HG03378 (cell line): Measurements from ENCODE around the gene ZNF532.
"Not testable (repeated sequence)": the region's sequence is repeated elsewhere in the genome, so short reads cannot be mapped to it uniquely, and the experiment has no call there.

Experiments used
- ATAC-seq: cut with Tn5 transposase; IDR thresholded peaks from one replicate; pipeline ENCODE4 v1.9.1; 2021; ENCODE audit warnings: mild to moderate bottlenecking, moderate library complexity; ENCODE audit not compliant: unreplicated experiment

The ZNF532 gene

DNA sequence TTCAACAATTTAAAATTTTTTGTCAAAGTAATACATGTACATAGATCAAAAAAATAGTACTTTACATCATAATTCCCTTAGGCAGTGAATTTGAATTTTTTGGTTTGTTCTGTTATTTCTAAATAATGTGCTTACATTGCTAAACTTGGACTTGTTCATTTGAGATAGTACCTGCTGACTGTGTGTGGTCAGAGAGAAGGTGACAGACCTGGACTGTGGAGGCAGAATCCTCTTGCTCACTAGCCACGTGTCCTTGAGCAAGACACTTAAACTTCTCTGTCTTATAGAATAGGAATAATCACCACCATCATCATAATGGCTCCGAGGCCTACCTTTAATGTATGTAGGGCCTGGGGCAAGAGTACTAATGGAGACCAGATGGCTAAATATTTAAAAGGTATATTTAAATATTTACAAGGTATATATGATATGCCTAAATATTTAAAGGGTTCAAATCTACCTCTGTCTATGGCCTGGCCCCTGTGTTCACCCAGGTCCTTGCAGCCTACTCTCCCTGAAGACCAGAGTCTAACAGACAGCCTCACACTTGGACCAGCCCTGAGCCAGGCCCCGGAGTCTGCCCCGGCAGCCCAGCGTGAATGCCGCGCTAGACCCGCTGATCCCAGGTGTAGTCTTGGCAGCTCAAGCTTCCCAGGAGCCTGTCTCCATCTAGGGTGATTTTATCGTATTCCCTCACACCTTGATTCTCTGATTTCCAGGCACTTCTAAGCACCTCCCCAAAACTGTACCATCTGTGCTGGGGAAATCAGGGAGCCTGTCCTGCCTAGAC is 33.5 kb downstream of the ZNF532 start:
- no peak for ATAC-seq

DNA sequence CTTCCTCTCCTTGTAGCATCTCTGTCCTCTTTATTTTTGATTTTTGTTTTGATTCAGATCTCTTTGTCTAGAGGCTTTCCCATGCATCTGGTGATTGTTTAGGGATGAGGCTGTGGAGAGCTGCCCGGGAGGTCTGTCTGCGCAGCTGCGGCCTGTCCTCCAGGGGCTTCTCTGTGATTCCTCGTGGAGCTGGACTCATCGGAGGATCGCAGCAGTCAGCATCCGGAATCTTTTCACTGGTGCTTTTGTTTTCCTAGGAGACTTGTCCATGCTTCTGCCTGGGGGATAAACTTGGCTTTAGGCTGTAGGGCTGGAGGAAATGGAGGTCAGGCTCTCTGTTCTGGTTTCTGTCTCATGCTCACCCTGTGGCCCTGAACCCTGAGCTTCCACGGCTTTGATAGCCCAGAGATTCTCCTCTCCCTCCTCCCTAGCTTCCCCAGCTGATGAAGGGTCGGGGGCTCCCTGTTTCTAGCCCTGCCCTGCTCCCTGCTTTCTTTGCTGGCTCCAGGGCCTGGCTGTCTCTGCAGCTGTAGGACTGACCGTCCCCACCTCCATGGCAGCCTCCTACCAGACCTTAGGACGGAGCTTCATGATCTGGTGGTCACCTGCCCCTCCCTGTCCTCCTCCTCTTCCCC is 35.5 kb downstream of the ZNF532 start:
- no peak for ATAC-seq

DNA sequence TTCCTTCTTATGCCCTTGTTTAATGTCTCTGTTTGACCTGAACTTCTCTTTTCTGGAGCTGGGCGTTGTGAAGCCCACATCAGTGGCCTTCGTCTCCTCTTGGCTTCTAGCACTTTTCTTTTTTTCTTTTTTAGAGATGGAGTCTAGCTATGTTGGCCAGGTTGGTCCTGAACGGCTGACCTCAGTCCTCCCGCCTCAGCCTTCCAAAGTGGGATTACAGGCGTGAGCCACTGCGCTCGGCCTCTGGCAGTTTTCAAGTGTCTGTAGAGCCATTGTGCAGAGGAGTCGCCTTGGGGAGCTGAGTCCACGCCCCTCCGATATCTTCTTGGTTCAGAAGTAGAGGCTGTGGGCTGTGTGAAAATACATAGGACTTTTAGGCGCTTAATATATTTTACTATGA is 36.5 kb downstream of the ZNF532 start:
- no peak for ATAC-seq

DNA sequence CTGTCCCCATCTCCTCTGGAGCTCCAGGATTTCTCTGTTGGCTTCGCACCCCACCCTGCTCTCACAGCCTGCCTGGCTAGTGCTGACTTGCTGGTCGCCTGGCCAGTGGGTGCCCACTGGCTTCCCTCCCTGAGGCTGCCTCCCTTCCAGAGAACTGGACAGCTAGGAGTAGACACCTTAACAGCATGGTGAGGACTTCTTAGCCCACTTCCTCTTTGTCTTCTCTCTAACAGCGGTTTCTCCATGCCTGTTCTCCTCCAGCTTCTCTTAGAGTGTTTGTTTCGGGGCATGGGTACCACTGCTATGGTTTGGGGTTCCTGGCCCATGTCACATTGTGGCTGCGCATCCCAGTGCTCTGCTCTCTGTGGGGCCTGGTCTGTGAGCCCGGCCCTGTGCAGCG is 37.1 kb downstream of the ZNF532 start:
- ATAC-seq, result no peak

DNA sequence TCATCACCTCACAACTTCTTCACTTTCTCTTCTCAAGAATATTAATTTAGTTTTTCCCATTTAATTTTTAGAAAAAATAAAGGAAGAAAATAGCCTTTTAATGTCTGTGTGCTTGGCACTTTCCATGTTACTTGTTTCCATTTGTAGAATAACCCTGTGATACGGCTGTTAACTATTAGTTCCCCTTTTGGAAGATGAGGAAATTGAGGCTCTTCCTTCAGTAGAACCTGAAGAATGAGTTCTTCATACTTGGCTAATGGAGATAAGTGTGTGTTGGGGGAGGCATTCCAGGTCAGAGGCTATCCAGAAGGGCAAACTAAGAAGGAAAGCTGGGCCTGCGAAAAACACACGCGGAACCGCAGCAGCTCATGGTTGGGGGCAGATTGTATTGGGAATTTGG is 38.3 kb downstream of the ZNF532 start:
- no peak for ATAC-seq

DNA sequence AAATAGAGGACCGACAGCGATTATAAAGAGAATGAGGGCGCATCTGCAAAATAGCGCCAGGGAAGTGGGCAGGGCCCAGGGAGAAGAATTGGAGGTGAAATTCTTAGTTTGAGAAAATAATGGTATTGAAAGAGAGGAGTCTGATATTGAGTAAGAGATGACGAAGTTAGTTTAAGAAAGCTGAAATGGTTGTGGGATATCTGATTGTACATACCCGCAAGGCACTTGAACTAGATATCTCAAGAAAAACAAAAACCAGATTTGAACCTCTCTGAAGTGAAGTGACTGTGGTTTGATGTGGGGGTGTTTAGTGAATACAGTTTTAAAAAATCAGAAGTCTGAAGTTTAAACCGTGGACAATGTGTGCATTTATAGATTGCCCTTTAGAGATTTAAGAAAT is 38.9 kb downstream of the ZNF532 start:
- no peak for ATAC-seq

DNA sequence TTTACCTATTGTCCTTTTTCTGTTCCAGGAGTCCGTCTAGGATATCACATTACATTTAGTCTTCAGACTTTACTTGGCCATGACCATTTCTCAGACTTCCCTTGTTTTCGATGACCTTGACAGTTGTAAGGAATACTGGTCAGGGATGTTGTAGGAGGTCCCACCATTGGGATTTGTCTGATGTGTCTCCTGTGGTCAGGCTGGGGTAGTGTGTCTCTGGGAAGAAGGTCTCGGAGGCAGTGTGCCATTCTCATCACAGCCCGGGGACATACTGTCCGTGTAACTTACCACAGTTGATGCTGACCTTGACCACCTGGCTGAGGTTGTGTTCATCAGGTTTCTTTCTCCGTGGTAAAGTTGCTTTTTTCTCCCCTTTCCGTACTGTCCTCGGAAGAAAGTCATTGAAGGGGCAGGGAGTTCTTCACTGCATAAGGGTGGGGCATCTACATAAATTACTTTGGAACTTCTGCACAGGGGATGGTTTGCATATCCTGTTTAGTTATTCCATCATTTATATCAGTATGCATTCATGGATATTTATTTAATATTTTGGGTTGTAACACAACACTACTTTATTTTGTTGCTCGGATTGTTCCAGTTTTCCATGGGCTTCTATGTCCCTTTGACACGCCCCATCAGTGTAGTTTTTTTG is 41.2 kb downstream of the ZNF532 start:
- ATAC-seq, result no peak

DNA sequence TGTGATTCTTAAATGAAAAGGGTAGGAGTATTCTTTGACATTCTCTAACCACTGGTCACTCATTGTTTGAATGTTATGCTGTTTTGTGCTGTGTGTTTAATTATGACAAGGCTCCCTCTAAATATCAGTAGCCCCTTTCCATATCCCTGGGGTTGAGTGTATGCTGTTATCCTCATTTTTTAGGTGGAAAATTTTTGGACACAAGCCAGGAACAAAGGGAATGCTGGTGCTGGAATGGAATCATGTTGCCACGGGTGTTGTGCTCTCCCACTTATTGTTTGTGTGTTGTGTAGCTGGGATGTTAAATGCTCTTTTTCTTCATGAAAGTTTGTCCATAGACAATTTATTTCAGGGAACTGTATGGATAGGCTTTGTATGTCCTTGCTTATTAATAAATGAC is 43.3 kb downstream of the ZNF532 start:
- ATAC-seq, result no peak

DNA sequence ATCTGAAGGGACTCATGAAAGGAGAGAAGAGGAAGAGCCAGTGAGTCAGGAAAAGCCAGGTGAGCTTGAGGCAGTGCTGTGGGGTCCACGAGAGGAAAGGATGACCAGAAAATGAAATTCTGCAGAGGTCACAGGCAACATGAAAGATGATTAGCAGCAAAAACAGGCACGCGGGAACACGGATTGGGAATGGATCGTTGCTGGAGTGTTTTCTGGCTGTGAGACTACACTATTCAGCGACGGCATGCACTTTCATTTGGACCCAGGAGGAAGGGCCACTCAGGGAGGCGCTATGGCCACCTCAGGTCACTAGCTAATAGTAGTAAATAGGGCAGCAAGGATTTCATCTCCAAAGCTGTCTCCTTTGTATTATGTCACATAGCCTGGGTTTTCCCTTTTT is 44.8 kb downstream of the ZNF532 start:
- no peak for ATAC-seq

DNA sequence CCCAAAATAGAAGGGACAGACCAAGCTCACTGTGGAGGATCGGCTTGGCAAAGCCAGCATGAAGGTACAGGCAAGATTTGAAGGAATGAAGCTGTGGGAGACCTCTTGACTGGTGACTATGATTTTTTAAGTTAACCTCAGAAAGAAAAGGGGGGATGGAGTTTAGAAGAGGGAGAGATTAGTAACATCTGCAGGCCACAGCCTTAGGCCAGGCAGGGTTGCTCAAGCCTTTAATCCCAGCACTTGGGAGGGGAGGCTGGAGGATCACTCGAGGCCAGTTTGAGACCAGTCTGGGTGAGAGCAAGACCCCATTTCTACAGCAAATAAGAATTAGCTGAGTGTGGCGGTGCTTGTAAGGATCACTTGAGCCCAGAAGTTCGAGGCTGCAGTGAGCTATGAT is 46.6 kb downstream of the ZNF532 start:
- no peak for ATAC-seq

DNA sequence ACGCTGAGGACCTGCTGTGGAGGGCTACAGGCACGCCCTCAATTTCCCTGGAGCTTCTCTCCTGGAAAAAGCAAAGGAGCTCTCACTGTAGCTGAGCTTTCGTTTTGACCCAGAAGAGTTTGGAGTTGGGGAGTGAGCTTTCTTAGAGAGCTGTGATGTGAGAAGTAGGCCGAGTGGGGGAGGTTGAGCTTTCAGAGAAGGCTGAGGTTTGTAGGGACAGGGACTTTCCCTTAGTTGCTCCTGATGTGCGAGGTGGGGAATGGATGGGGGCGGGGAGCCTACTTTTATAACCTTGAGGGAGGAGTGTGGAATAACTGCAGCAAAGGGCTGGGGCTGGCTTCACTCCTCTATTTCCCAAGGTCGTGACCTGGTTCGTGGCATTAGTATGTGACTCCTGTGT is 47.1 kb downstream of the ZNF532 start:
- no peak for ATAC-seq

DNA sequence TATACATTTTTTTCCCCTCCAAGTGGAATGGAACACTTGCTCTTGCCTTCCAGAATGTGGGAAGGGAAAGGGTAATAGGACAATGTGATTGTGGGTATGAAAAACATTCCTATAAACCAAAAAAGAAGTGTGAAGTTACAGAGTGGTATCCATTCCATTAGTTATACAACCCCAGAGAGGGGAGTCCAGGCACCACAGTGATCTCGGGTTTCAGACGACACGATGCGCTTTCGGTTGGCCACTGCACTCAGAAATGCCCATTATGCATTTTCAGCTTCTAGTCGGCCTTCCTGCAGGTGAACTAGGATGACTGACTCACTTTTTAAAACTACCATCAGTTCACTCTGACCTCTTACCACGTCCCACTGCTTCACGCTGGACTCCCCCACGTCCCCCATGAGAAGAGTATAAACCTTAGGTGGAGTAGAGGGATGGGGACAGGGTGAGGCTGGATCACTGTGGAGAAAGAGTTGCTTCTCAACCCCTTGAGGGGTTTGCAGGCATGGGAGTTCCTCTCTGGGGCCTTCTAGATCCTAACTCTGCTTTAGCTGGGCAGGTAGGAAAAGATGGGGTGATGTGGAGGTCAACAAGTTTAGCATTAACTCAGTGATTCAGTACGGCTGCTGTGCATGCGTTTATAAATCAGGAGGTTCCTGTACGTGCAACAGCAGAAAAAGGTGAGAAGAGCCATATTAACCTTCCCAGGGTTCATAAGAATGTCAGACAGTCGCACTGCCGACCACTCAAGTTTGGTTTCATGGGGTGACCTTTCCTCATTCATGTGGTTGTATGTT is 50.5 kb downstream of the ZNF532 start:
- ATAC-seq, result no peak

DNA sequence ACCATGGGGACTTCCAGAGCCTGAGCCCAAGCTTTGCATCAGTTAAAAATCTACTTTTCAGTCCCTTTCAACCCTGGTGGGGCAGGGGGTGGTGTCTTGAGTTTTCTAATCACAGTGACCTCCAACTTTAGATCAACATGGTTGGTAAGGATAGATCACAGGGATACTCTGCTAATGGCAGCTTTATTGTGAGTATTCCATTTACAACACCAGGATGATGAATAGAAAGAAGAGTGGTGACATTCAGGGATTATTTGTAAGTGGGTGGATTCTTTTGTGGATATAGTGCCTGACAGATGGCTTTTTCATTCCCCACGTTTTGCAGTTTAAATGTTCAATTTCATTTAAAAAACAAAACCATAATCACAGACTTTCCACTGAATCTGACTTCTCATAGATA is 51.3 kb downstream of the ZNF532 start:
- ATAC-seq, result no peak

DNA sequence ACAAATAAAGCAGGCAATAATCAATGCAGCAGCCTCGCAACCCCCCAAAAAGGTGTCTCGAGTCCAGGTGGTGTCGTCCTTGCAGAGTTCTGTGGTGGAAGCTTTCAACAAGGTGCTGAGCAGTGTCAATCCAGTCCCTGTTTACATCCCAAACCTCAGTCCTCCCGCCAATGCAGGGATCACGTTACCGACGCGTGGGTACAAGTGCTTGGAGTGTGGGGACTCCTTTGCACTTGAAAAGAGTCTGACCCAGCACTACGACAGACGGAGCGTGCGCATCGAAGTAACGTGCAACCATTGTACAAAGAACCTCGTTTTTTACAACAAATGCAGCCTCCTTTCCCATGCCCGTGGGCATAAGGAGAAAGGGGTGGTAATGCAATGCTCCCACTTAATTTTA is 55.3 kb downstream of the ZNF532 start:
- ATAC-seq, result not testable (repeated sequence)

DNA sequence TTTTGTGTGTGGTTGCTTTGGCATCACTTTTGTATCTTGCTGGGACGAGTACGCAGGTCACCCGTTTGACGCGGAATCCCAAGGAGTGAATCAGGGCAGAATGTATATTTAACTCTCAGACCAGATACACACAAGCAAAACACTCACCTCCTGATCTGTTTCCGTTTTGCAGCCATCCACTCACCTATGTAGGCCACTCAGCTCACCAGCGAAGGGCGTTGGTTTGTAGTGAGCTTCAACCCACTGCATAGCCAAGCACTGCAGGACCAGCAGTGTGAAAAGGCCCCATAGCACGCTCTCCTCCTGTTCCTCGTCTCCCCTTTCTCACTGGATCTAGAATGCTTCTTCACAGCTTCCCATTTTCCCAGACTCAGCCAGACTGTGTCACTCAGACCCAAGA is 58.3 kb downstream of the ZNF532 start:
- ATAC-seq, result no peak

DNA sequence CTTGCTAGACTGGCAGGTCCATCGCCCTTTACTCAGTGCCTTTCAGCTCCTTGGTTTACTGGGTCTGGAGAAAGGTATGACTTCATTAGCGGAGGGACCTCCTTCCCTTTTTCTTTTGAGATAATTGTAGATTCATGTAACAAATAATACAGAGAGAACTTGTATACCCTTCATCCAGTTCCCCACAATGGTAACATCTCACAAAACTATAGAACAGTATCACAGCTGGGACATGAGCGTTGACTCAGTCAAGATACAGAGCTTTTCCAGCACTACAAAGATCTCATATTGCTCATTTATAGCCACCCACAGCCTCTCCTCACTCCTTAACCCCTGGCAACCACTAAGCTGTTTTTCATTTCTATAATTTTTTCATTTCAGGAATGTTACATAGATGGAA is 59.8 kb downstream of the ZNF532 start:
- ATAC-seq, result no peak

DNA sequence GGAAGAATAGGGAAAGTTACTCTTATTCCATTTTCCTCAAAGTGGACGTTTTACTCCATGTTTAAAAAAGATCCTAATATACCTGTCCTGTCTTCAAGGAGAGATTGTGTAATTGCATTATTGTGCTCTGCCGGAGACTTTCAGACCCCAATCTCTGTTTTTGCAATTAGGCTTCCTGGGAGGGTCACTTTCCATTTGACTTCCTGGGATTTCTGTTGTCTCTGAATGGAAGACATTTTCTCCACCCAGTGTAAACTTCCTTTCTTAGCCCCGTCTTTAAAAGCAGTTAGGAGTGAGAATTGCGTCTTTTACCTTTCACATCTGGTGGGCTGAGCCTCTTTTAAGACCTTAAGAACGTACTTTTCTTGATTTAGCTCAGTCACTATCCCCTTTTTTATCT is 63.0 kb downstream of the ZNF532 start:
- no peak for ATAC-seq

DNA sequence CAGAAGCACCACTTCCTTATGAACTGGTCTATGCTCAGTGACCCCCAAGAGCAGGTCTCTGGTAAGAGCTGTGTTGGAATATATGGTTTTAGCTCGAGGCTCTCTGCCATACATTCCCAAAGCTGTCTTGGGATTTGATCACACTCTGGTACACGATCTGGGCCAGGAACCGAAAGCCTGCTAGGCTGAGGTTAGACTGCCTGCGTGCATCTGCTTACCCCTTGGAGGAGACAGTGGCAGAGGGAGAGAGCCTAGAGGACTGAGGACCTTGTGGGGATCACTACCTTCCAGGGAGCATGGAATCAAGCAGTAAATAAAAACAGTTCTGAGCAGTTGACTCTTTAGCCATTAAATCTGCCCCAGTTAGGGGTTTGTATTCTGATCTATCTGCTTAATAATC is 63.7 kb downstream of the ZNF532 start:
- no peak for ATAC-seq

DNA sequence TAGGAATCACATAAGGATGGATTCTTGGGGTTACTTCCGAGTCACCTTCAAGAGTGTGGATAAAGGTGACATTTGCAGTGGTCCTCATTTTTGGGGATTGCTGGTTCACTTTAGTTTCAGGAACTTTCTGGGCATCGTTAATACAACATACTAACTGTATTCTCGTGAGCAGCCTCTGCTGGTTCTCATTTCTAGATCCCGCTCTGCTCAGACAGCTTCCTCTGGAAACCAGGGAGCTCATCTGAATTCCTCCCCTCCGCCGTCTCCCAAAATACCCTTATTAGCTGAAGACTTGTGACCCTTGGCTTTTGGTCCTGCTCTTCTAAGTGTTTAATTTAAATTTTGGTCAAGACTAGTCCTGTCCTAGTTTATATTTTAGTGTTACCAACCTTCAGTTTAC is 64.5 kb downstream of the ZNF532 start:
- ATAC-seq, result no peak

DNA sequence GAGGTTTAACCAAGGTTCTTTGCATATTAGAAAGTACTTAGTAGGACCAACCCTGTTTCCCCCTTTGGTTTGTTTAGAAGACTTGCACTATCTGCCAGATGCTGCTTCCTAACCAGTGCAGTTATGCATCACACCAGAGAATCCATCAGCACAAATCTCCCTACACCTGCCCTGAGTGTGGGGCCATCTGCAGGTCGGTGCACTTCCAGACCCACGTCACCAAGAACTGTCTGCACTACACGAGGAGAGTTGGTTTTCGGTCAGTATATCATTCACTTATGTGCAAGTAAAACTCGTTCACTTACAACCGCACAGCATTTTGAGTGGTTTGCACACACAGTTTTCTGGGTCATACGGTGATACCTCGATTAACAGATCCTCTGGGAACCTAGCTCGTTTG is 69.7 kb downstream of the ZNF532 start:
- no peak for ATAC-seq

DNA sequence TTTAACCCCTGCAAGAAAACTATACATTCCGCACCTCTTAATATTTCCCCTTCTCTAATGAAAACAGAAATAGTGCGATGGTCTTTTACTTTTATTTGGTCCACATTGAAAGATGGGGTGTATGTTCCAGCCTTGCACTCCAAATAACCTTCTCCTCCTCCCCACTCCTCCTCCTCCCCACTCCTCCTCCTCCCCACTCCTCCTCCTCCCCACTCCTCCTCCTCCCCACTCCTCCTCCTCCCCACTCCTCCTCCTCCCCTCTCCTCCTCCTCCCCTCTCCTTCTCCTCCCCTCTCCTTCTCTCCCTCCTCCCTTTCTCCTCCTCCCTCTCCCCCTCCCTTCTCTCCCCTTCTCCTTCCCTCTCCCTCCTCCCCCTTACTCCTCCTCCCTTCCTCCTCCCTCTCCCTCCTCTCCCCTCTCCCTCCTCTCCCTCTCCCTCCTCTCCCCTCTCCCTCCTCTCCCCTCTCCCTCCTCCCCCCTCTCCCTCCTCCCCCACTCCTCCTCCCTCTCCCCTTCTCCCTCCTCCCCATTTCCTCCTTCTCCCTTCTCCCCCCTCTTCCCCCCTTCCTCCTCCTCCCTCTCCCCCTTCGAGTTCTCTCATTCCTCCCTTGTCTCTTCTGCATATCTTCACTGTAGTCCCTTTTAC is 70.4 kb downstream of the ZNF532 start:
- no peak for ATAC-seq
